Psoas muscle (tissue), 8 donors: ENCODE data around the gene CARHSP1. TPM values are rescaled to one million over a fixed set of nuclear protein-coding genes. Genes with fewer than 3 reads are reported as not detected.
A peak's percentile ranks its signal among the peaks of the same experiment; 100 is the strongest.

ENCODE experiments used
- ATAC-seq, 4 donors: fragments of 200-7000 bp; cut with Tn5 transposase; one replicate each; pipeline ENCODE4 v1.9.1; 2020; ENCODE audit warnings: moderate library complexity in 3 of 4, mild to moderate bottlenecking in 2 of 4
- DNase-seq, 2 donors: peaks; one replicate each; pipeline ENCODE4 v3.0.0-alpha.2; 2020
- H3K27ac ChIP-seq: fragments of 200-600 bp; one replicate; pipeline ENCODE4 v1.8.0; 2022
- H3K27me3 ChIP-seq, 3 donors: fragments of 200-600 bp in 1 of 3; one replicate each; pipeline versions ENCODE4 v1.6.1 to v1.8.0; 2013 to 2022; ENCODE audit warnings: low read length in 2 of 3, mild to moderate bottlenecking in 2 of 3, moderate library complexity in 1 of 3; ENCODE audit not compliant: insufficient read depth in 3 of 3
- H3K36me3 ChIP-seq, 2 donors: fragments of 200-600 bp in 1 of 2; one replicate each; pipeline versions ENCODE4 v1.6.1 to v1.8.0; 2013 to 2022; ENCODE audit warnings: low read depth in 1 of 2, mild to moderate bottlenecking in 1 of 2, moderate library complexity in 1 of 2; ENCODE audit not compliant: insufficient read depth in 1 of 2
- H3K4me1 ChIP-seq: fragments of 200-600 bp; one replicate; pipeline ENCODE4 v1.8.0; 2022
- H3K4me3 ChIP-seq: fragments of 200-600 bp; one replicate; pipeline ENCODE4 v1.8.0; 2022; ENCODE audit warnings: mild to moderate bottlenecking
- H3K9me3 ChIP-seq: fragments of 200-600 bp; one replicate; pipeline ENCODE4 v1.8.0; 2022
- WGBS, 3 donors: extraction: QIAGEN DNeasy Blood & Tissue Kit; methylation state at CpG; one replicate each; pipeline versions ENCODE4 v1.1.6 to v1.1.7; 2013; 5-methylcytosine and 5-hydroxymethylcytosine counted together
- intact Hi-C, 2 donors: fragments of 100-400 bp; cut with DNase I; formaldehyde crosslinking; loops; one replicate each; pipeline versions ENCODE4 v1.11.0 to v1.14.2; 2022
- polyA plus RNA-seq, 3 donors: library from polyadenylated mRNA; stranded (reverse); fragments of 200-250 nt; gene quantifications; one replicate each; pipeline ENCODE4 v1.2.3, GENCODE V29; 2013
- total RNA-seq, 4 donors: library from RNA; stranded (reverse); fragmentation: NEBNext Ultra II Directional in 2 of 4; extraction: Animal tissue kit (Norgen Biotek cat#: 25700) in 2 of 4; gene quantifications; one replicate each; pipeline versions ENCODE4 v1.2.1 to v1.2.4, GENCODE V29; 2021 to 2023
- TF ChIP-seq, protein P1 (sequence below): fragments of 200-600 bp; IDR thresholded peaks from one replicate; pipeline ENCODE4 v1.8.0; 2022; ENCODE audit warnings: antibody characterized with exemption
- donor health status: healthy with polysubstance abuse.
- donor health status: DM: no; HTN: no; CAD: no; lungs with moderate emphysema.
- donor health status: Bipolar disorder and iron deficiency.
- donor health status: healthy.
- donor health status: DM: yes; HTN: yes; CAD: no.
- donor health status: DM: no; HTN: no; CAD: no.
- donor health status: DM: no; HTN: no; CAD: no.
- donor health status: DM: yes; HTN: yes; CAD: no.

CARHSP1 gene
- total and polyA plus RNA-seq, 7 donors: 9.8 to 23.0 (median 16.6) TPM

DNA sequence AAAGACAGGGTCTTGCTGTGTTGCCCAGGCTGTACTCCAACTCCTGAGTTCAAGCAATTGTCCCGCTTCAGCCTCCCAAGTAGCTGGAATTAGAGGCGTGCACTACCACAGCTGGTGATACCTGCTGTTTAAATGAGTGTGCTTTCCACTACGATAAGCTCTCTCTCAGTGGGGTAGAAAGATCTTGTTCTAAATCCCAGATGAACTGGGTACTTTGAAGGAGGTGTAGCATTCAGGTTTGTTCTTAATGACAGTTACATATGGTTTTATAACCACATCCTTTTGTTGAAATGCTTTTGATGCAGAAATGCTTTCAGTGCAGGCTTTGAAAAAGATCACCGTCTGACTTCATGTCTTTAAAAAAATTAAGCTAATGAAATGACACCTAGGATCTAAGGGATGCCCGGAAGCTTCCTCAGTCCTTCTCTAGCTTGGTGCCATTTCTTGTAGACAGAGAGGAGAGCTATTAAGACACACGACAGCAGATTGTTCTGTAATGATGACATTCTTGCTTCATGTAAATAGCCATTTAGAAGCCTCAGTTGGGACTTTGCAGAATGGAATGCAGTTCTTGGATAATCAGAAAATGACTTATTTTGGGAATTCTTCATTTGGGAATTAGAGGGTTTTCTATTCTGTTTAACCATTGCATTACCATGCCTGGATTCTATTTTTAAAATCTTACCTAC is 51.7 kb downstream of the CARHSP1 start:
- H3K4me3 ChIP-seq: no peak overlapping the region
- no peaks in the 10 kb centered on the region for H3K4me1 ChIP-seq
- no peaks in the 10 kb centered on the region for H3K27me3 ChIP-seq
- H3K27ac ChIP-seq: no peak overlapping the region
- 71 to 79% (median 73%) methylated on average over 6 of the region's 6 CpGs for WGBS, 3 donors
- TF ChIP-seq, protein P1, sequence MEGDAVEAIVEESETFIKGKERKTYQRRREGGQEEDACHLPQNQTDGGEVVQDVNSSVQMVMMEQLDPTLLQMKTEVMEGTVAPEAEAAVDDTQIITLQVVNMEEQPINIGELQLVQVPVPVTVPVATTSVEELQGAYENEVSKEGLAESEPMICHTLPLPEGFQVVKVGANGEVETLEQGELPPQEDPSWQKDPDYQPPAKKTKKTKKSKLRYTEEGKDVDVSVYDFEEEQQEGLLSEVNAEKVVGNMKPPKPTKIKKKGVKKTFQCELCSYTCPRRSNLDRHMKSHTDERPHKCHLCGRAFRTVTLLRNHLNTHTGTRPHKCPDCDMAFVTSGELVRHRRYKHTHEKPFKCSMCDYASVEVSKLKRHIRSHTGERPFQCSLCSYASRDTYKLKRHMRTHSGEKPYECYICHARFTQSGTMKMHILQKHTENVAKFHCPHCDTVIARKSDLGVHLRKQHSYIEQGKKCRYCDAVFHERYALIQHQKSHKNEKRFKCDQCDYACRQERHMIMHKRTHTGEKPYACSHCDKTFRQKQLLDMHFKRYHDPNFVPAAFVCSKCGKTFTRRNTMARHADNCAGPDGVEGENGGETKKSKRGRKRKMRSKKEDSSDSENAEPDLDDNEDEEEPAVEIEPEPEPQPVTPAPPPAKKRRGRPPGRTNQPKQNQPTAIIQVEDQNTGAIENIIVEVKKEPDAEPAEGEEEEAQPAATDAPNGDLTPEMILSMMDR: no peak
- no peaks in the 10 kb centered on the region for H3K9me3 ChIP-seq
- intact Hi-C loops: no loop called here
- DNase-seq (no peak), ATAC-seq (no peak)
- peaks cover 22 to 94% of the 10 kb centered on the region in 2 donors for H3K36me3 ChIP-seq

DNA sequence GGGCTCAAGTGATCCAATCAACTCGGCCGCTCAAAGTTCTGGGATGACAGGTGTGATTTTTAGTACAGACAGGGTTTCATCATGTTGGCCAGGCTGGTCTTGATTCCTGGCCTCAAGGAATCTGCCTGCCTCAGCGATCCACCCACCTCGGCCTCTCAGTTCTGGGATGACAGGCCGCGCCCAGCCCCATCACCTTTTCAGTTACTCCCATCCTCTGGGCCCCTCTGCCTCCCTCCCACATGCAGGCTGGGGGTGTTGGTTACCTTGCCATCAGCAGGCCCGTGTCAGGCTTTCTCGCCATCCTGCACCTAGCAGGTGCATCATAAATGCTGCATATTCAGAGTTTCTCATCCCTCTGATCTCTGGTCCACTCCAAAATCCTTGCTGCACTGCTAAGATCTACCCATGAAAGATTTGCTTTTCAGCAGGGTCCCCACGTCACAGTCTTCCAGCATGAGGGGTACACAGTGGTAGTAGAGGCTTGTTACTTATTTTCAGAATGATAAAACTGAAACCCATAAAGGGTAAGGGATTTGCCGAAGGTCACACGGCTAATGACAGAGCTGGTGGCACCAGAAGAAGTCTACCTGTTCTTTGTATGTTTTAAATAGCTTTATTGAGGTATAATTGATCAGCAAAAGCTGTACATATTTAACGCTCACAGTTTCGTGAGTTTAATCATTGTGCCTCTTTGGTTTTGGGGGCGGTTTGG is 54.6 kb downstream of the CARHSP1 start:
- TF ChIP-seq, protein P1: no peak
- no peak for ATAC-seq
- Histone ChIP-seq H3K4me3 (no peak overlapping the region), H3K27ac (no peak overlapping the region), H3K9me3 (no peaks in the 10 kb centered on the region), H3K27me3 (no peaks in the 10 kb centered on the region), H3K36me3 (peaks cover 27 to 97% of the 10 kb centered on the region in 2 donors), H3K4me1 (no peaks in the 10 kb centered on the region)
- 90 to 96% (median 92%) methylated on average over 14 of the region's 14 CpGs for WGBS, 3 donors
- intact Hi-C loops: no loop called here
- DNase-seq: no peak

DNA sequence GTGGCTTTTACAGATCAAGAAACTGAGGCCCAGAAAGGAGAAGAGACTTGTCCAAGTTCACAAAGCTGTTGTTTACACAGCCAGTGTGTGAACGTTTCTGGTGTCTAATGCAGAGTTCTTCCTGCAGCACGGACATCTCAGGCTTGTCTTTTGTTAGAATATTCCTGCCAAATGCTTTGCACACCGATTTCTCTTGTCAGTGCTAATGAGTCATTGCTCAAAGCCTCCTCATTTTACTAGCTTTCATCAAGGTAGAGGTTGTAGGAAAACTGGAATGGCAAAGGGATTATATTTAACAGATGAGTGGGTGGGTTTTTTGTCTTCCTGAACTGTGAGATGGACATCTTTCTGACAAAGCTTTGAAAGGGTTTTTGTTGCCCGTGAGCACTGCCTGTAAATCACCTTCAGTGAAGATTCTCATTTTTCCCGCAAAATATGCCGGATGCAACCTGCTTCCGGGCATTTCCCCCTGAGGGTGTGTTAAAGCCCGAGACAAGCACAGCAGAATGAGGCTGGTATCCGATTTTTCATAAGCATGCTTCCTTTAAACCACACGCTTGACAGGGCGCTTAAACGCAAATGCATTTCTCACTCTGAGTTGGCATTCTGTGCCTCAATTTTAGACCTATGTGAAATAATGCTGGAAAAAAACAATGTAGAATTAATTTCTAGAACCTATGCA is 56.5 kb downstream of the CARHSP1 start:
- Histone ChIP-seq H3K27ac (no peak overlapping the region), H3K4me1 (no peaks in the 10 kb centered on the region), H3K9me3 (no peaks in the 10 kb centered on the region), H3K36me3 (peaks cover 30 to 99% of the 10 kb centered on the region in 2 donors), H3K27me3 (no peaks in the 10 kb centered on the region), H3K4me3 (no peak overlapping the region)
- no peak for DNase-seq
- WGBS, 3 donors: 78 to 88% (median 85%) methylated on average over 12 of the region's 12 CpGs
- intact Hi-C loops: no loop called here
- no peak for ATAC-seq
- TF ChIP-seq, protein P1: no peak

DNA sequence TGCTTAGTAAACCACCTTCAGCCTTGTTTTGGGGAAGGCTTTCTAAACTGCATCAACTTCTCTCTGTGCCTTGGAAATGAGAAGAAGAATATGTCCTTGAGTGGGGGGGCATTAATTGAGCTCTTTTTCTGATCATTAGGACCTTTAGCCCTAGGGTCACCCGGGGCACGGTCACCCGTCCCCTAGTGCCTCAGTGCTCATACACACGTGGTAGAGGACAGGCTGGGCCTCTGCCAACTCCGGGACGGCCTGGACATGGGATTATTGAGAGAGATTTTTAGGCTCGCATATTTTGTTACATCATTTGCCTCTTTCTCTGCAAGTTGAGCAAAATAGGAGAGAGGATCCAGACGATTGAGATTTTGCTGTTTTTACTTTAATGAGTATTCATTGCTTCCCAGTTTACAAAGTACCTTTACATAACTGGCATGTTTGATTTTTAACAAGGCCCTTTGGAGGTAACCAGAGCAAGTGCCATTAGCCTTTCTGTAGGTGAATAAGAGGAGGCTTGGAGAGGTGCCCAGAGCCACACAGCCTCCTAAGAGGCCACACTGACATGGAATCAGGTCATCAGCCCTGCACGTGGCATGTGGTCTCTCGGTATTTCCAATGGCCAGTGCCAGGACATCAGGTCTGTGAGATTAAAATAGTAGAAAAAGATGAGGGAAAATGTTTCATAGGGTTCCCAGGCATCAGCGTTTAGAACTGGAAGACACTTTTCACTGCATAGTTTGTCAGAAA is 60.0 kb downstream of the CARHSP1 start:
- WGBS, 3 donors: 65 to 77% (median 67%) methylated on average over 11 of the region's 11 CpGs
- Histone ChIP-seq H3K4me3 (no peak overlapping the region), H3K9me3 (no peaks in the 10 kb centered on the region), H3K27ac (no peak overlapping the region), H3K27me3 (no peaks in the 10 kb centered on the region), H3K36me3 (peaks cover 27 to 100% of the 10 kb centered on the region in 2 donors), H3K4me1 (no peaks in the 10 kb centered on the region)
- no peak for ATAC-seq
- peak in 1 of 2 donors; percentile 75 for DNase-seq
- intact Hi-C loops: no loop called here
- TF ChIP-seq, protein P1: no peak
